Omental fat pad (tissue), 4 donors: Measurements from ENCODE around the gene PATJ. TPM values are rescaled to one million over a fixed set of nuclear protein-coding genes. Genes with fewer than 3 reads are reported as not detected.
A peak's percentile ranks its signal among the peaks of the same experiment; 100 is the strongest.

Experiments used
- ATAC-seq: fragments of 150-250 bp; one replicate; pipeline ENCODE4 v1.9.1; 2016; ENCODE audit warnings: mild to moderate bottlenecking, moderate library complexity; ENCODE audit not compliant: low FRiP score
- DNase-seq: peaks from one replicate; pipeline ENCODE4 v3.0.0-alpha.2; 2019; ENCODE audit warnings: low spot score
- CTCF ChIP-seq, 3 donors: fragments of 450-650 bp; IDR thresholded peaks; one replicate each; pipeline ENCODE4 v1.5.1; 2016 to 2017; ENCODE audit warnings: antibody characterized with exemption in 3 of 3, mild to moderate bottlenecking in 3 of 3, moderate library complexity in 2 of 3
- total RNA-seq, 4 donors: library from RNA; depleted of rRNA; stranded (reverse); fragments of >200 nt; gene quantifications; one replicate each; pipeline ENCODE4 v1.1.0, GENCODE V29; 2016

The PATJ gene
- total RNA-seq, 4 donors from 2014 or later: 12.1 to 31.4 (median 20.0) TPM

- no peak for DNase-seq
- ATAC-seq: no peak
- no peak for TF ChIP-seq CTCF (IDR thresholded peaks at IDR 0.05)
These were observed 7.3 kb downstream of the PATJ start for GRCh38 chr1:61749574-61749973.

- ATAC-seq (no peak), DNase-seq (no peak)
- TF ChIP-seq CTCF (IDR thresholded peaks at IDR 0.05): no peak
These were observed 10.7 kb downstream of the PATJ start for GRCh38 chr1:61752921-61753389.

- ATAC-seq (no peak), DNase-seq (no peak)
- no peak for TF ChIP-seq CTCF (IDR thresholded peaks at IDR 0.05)
These were observed 11.8 kb downstream of the PATJ start for GRCh38 chr1:61753998-61754508.

- DNase-seq (no peak), ATAC-seq (no peak)
- no peak for TF ChIP-seq CTCF (IDR thresholded peaks at IDR 0.05)
These were observed 12.3 kb downstream of the PATJ start for GRCh38 chr1:61754545-61754944.

DNA sequence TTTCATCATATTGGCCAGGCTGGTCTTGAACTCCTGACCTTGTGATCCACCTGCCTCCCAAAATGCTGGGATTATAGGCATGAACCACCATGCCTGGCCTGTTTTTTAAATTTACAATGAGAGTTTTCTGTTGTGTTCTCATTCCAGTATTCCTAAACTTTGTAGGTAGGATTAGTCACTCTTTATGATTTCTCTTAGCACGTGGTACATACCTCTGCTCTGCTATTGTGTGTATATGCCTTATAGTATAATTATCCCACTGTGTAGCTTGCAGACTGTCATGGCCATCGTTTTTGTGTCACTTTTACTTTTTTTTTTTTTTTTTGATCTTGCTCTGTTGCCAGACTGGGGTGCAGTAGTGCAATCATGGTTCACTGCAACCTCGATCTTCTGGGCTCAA lies 14.5 kb downstream of the PATJ start:
- no peak for ATAC-seq
- DNase-seq: no peak
- no peak for TF ChIP-seq CTCF (IDR thresholded peaks at IDR 0.05)

GRCh38 chr1:61757950-61758349 lies 15.7 kb downstream of the PATJ start:
- peak; percentile 82 for ATAC-seq
- DNase-seq: no peak
- TF ChIP-seq CTCF (IDR thresholded peaks at IDR 0.05): no peak

GRCh38 chr1:61770131-61770530 lies 27.9 kb downstream of the PATJ start:
- ATAC-seq (no peak), DNase-seq (no peak)
- no peak for TF ChIP-seq CTCF (IDR thresholded peaks at IDR 0.05)
